Right cardiac atrium (tissue), 5 donors: Measurements from ENCODE around the gene ZNF497. TPM values are rescaled to one million over a fixed set of nuclear protein-coding genes. Genes with fewer than 3 reads are reported as not detected.
A peak's percentile ranks its signal among the peaks of the same experiment; 100 is the strongest.
"Not testable (repeated sequence)": the region's sequence is repeated elsewhere in the genome, so short reads cannot be mapped to it uniquely, and the experiment has no call there.

Experiments used
- ATAC-seq, 2 donors: fragments of 200-7000 bp; cut with Tn5 transposase; one replicate each; pipeline versions ENCODE4 v1.8.0 to v1.9.1; 2020; ENCODE audit warnings: moderate library complexity in 2 of 2, mild to moderate bottlenecking in 1 of 2
- DNase-seq, 3 donors: peaks; one replicate each; pipeline ENCODE4 v3.0.0-alpha.2; 2020
- H3K27ac ChIP-seq: one replicate; pipeline ENCODE4 v1.5.1; 2013; ENCODE audit warnings: mild to moderate bottlenecking, low read length, control low read depth, moderate library complexity
- H3K27me3 ChIP-seq: one replicate; pipeline ENCODE4 v1.6.1; 2013; ENCODE audit not compliant: control insufficient read depth, insufficient read depth
- H3K4me1 ChIP-seq: one replicate; pipeline ENCODE4 v1.6.1; 2013; ENCODE audit warnings: low read length; ENCODE audit not compliant: control insufficient read depth, insufficient read depth
- H3K4me3 ChIP-seq: one replicate; pipeline ENCODE4 v1.5.1; 2013; ENCODE audit warnings: low read length, control low read depth
- H3K9me3 ChIP-seq: one replicate; pipeline ENCODE4 v1.6.1; 2013; ENCODE audit warnings: low read length; ENCODE audit not compliant: control insufficient read depth
- WGBS: extraction: QIAGEN DNeasy Blood & Tissue Kit; methylation state at CpG from one replicate; pipeline ENCODE4 v1.1.7; 2013; 5-methylcytosine and 5-hydroxymethylcytosine counted together
- intact Hi-C, 4 donors: fragments of 100-400 bp; cut with DNase I; formaldehyde crosslinking; loops; one replicate each; pipeline versions ENCODE4 v1.11.0 to v1.14.0; 2022 to 2023
- long read RNA-seq, 4 donors: library from polyadenylated mRNA; unstranded; transcript quantifications; one replicate each; pipeline ENCODE4 v2.0.0, GENCODE V29; 2020 to 2021
- polyA plus RNA-seq: library from polyadenylated mRNA; stranded (reverse); fragments of 200-250 nt; gene quantifications from one replicate; pipeline ENCODE4 v1.2.3, GENCODE V29; 2013
- total RNA-seq, 4 donors: library from RNA; stranded (reverse); fragmentation: NEBNext Ultra II Directional; extraction: Animal tissue kit (Norgen Biotek cat#: 25700); gene quantifications; one replicate each; pipeline ENCODE4 v1.2.1, GENCODE V29; 2021
- donor health status: healthy with polysubstance abuse.
- donor health status: DM: no; HTN: yes; CAD: no.
- donor health status: DM: no; HTN: no; CAD: no.
- donor health status: DM: no; HTN: yes; CAD: no; lungs with severe emphysema.
- donor health status: DM: yes; HTN: yes; CAD: no.

Gene ZNF497
- total RNA-seq: 1 to 10 TPM in 1 of 4 donors, under 1 TPM in 3; 0.33 to 1.1 (median 0.47) TPM
- 0.27 TPM for polyA plus RNA-seq
- long read RNA-seq, donor 1, partial matches to known transcripts: 0 of 4 reads
- long read RNA-seq, donor 1, other reads (novel, unspliced or antisense): 3 of 4 reads
- long read RNA-seq, donor 2, partial matches to known transcripts: 0 of 4 reads
- long read RNA-seq, donor 2, other reads (novel, unspliced or antisense): 3 of 4 reads
- long read RNA-seq, donor 3, partial matches to known transcripts: 0 of 2 reads
- long read RNA-seq, donor 3, other reads (novel, unspliced or antisense): 2 of 2 reads
- long read RNA-seq, donor 4, partial matches to known transcripts: 0 of 2 reads
- long read RNA-seq, donor 4, other reads (novel, unspliced or antisense): 2 of 2 reads

DNA sequence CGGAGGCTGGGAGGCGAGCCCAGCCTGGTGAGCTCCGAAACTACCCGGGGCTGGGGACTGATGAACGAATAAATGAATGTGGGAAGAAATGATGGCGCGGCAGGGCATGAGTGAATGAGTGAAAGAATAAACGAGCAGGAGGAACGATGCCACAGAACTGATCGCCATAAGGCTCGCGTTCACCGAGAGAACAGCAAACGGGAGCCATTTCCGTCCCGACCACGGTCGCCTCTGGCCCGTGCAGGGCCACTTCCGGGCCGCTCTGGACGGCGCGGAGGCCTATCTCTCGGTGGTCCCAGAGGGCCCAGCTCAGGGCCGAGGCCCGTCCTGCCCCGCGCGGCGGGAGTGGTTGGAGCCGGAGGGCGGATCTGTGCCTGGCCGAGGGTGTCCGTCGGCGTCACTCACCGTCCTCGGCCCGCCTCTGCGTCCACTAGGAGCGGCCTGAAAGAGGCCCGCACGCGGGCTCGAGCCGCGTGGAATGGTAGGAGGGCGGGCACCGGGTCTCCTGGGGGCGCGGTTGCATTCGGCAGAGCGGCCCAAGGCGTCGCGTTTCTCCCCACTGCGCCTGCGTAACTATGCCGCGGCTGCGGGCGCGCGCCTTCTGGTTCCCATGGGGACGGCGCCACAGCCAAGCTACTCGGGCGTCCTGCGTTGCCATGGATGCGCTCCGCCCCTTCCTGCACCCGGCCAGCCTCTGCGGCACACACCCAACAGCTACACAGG, at the start of gene ZNF497:
Gene ZNF497 (minus strand): TSS at position 480 of the 723 bp plus-strand sequence. CDS start 5,116 bp downstream, outside the sequence.
- peak; percentile 97 for ATAC-seq
- intact Hi-C loops: no loop called here
- H3K9me3 ChIP-seq: no peaks in the 10 kb centered on the region
- peak within 1 kb of the TSS; percentile 55 for H3K27ac ChIP-seq
- peak; percentile 98 to 99 (median 99) for DNase-seq
- under 1% methylated on average over 74 of the region's 74 CpGs for WGBS
- H3K4me3 ChIP-seq: peak within 1 kb of the TSS; percentile 42
- H3K27me3 ChIP-seq: no peaks in the 10 kb centered on the region
- no peaks in the 10 kb centered on the region for H3K4me1 ChIP-seq

DNA sequence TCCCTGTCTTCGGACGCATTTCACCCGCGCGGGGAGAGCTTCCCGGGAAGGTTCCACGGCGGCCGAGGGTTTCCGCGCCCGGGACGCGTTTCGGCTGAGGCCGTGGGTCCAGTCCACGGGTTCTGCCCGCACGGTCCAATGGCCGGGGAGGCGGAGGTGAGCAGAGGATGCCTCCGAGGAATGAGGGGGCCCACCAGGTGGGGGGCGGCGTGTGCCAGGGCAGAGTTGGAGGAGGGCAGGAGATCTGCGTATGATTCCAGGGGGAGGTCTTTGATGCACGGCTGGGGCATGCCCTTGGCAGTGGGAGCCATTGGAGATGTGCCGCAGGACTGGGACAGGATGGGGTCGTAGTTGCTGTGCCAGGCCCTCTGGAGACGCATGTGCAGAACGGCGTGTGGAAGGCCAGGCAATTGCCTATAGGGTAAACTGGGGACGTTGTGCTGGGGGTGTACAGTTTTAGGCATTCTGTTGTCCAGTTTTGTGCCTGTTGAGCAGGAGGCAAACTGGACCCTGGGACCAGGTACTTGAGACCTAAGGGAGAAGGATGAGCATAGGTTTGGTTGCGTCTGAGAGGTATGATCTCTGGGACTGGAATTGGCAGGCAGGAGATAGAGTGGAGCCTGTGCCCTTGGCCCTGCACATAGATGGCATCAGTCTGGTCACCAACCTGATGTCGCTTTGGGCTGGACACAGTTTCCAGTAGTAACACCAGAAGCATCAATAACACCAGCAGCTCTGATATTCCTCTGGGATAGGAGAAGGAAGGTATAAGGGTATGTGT, 46.6 kb upstream of the ZNF497 start:
- 3% methylated on average over 34 of the region's 34 CpGs for WGBS
- Histone ChIP-seq H3K4me1 (peaks cover 14% of the 10 kb centered on the region), H3K27ac (peak overlapping the region; percentile 63), H3K27me3 (no peaks in the 10 kb centered on the region), H3K4me3 (peak overlapping the region; percentile 68), H3K9me3 (no peaks in the 10 kb centered on the region)
- ATAC-seq: peak; percentile 35 to 41
- DNase-seq: peak in 2 of 3 donors; percentile 42 to 73
- intact Hi-C loops: no loop called here

DNA sequence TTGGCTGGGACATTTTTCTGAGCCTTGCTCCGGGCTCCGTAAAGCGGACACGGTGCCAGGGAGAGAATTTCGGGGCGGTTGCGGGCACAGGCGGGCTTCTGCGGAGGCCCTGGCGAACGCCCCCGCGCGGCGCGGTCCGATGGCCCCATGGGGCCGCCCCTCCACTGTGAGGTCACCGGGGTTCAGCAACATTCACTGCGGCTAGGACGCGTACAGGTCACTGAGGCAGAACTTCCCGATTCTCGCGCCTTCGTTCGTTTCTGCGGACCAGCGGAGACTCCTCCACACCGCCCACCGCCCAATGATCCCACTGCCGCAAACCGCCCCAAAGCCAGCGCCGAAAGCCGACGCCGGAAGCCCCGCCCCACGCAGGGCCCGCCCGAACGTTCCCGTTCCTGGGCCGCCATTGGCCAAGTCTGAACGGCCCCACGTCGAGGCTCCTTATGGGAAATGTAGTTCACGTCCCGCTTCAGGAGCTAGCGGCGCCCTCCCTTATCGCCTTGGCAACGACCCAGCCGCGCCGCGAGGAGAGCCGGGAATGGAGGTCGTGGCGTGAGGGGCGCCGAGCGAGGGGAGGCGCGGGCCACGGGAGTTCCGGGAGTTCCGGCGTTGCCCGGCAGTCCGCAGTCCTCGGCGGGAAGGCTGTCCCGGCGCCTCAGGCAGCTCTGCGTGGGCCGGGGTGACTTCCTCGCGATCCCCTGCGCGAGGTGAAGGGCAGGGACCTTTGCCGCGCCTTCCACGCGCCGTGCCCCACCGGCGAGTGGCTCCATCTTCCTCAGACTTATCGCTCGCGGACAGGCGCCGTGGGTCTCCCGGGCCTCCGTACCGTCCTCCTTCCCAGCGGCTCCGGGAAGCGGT, 45.8 kb upstream of the ZNF497 start, which contains the start of gene ZNF584:
Gene ZNF584 (plus strand): TSS at position 498 of the 858 bp plus-strand sequence. CDS start 499 bp downstream, outside the sequence.
- intact Hi-C loops: no loop called here
- under 1% methylated on average over 100 of the region's 100 CpGs for WGBS
- DNase-seq: peak; percentile 97 to 99 (median 98)
- peak; percentile 98 for ATAC-seq
- peak within 1 kb of the TSS; percentile 68 for H3K4me3 ChIP-seq
- H3K4me1 ChIP-seq: peaks cover 14% of the 10 kb centered on the region
- no peaks in the 10 kb centered on the region for H3K9me3 ChIP-seq
- no peaks in the 10 kb centered on the region for H3K27me3 ChIP-seq
- H3K27ac ChIP-seq: peak within 1 kb of the TSS; percentile 76

DNA sequence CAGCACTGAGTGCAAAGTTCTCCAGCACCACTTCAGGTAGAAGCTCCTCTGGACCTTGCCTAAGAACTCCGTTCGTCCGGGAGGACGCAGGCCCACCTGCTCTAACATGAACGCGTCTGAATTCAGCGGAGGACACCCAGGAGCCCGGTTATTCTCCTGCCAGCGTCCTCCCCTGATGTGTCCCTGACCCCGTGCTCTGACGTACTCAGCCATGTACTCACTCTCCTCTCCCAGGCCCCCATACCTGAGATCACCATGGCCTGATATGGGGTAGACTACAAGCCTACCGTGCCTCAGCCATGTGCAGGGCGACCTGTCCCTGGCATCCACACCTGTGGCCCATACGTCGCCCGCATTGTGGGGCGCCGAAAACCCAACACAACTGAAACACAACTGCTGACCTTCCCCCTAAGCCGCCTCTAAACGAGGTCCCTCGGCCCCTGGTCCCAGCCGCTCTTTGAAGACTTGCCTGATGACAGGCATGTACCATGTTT, 45.2 kb upstream of the ZNF497 start:
- Histone ChIP-seq H3K27me3 (no peaks in the 10 kb centered on the region), H3K4me3 (peak overlapping the region; percentile 68), H3K9me3 (no peaks in the 10 kb centered on the region), H3K4me1 (peaks cover 14% of the 10 kb centered on the region), H3K27ac (peak overlapping the region; percentile 76)
- 14% methylated on average over 22 of the region's 22 CpGs for WGBS
- ATAC-seq (peak; percentile 9 to 40), DNase-seq (no peak)
- intact Hi-C loops: no loop called here

DNA sequence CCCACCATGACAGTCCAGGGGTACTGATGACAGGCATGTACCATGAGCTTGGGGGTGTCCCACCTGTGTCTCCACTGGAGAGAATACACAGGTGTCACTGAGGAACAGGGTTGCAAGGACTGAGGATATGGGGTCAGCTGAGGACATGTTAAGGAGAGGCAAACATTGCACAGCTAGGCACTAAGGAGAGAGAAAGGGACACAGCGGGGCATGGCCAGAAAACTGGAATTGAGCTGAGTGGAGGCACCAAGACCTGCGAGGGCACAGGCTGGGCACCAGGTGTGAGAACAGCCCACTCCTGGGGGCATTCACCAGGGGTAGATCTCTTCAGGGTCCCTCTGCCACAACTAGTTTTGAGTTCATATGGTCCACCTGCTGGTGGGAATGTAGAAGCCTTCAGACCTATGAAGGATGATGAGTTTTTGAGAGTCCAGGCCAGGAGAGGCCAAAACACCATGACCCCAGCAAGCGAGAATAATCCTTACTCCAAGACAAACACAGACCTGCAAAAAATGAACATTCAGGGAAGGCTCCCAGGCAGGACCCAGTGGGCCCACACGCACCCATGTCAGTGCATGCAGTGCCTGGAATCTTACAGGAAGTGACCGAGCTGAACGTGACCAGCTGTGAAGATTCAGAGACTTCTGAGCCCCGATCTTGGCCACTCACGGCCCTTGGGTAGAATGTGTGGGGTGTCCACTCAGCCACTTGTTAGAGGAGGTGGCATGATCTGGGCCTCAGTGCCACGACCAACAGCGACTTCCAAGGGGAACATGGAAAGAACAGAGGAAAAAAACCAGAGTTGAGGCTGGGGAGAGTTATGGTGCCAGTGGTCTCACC, 44.5 kb upstream of the ZNF497 start:
- Histone ChIP-seq H3K9me3 (no peaks in the 10 kb centered on the region), H3K27me3 (no peaks in the 10 kb centered on the region), H3K4me3 (peak overlapping the region; percentile 68), H3K27ac (peak overlapping the region; percentile 76), H3K4me1 (peaks cover 14% of the 10 kb centered on the region)
- no peak for DNase-seq
- intact Hi-C loops: no loop called here
- ATAC-seq: no peak
- 66% methylated on average over 10 of the region's 10 CpGs for WGBS

DNA sequence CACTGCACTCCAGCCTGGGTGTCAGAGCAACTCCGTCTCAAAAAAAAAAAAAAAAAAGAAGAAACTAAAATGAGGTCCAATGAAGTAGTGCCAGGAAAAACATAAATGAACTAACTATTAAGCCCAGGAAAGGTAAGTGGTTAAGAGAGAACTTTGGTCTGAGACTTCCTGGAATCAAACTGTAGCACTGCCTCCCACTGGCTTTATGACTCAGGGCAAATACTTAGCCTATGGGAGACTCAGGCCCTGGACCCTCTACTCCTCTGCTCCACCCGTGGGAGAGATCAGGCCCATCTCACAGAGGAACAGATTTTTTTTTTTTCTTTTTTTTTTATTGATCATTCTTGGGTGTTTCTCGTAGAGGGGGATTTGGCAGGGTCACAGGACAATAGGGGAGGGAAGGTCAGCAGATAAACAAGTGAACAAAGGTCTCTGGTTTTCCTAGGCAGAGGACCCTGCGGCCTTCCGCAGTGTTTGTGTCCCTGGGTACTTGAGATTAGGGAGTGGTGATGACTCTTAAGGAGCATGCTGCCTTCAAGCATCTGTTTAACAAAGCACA, 41.4 kb upstream of the ZNF497 start:
- H3K4me3 ChIP-seq, H3K9me3 ChIP-seq, H3K4me1 ChIP-seq, H3K27ac ChIP-seq, DNase-seq, ATAC-seq, intact Hi-C loops, H3K27me3 ChIP-seq: not testable (repeated sequence)
- WGBS: 71% methylated on average over 5 of the region's 5 CpGs

DNA sequence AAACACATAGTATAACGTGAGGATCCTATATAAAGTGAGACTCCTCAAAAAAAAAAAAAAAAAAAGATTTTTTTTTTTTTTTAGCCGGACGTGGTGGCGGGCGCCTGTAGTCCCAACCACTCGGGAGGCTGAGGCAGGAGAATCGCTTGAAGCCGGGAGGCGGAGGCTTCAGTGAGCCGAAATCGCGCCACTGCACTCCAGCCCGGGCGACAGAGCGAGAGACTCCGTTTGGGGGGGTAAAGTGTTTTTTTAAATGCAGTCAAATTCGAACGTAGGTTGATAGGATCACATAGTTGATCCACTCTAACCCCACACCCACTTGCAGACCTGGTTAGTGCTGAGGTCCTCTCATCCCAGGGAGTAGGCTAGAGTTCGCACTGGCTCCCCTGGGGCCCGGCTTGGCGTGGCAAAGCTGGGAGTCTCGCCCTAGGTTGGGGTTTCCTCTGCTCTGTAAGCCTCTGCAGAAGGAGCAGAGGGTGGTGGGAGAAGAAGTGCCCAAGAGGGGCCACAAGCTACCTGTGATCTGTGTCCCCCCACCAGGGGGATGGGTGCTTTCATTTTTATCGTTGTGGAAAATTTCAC, 39.4 kb upstream of the ZNF497 start:
- Histone ChIP-seq H3K4me1 (no peaks in the 10 kb centered on the region), H3K27me3 (no peaks in the 10 kb centered on the region), H3K9me3 (no peaks in the 10 kb centered on the region), H3K4me3 (peak overlapping the region; percentile 50), H3K27ac (no peak overlapping the region)
- ATAC-seq: no peak
- 36% methylated on average over 23 of the region's 23 CpGs for WGBS
- no peak for DNase-seq
- intact Hi-C loops: no loop called here

DNA sequence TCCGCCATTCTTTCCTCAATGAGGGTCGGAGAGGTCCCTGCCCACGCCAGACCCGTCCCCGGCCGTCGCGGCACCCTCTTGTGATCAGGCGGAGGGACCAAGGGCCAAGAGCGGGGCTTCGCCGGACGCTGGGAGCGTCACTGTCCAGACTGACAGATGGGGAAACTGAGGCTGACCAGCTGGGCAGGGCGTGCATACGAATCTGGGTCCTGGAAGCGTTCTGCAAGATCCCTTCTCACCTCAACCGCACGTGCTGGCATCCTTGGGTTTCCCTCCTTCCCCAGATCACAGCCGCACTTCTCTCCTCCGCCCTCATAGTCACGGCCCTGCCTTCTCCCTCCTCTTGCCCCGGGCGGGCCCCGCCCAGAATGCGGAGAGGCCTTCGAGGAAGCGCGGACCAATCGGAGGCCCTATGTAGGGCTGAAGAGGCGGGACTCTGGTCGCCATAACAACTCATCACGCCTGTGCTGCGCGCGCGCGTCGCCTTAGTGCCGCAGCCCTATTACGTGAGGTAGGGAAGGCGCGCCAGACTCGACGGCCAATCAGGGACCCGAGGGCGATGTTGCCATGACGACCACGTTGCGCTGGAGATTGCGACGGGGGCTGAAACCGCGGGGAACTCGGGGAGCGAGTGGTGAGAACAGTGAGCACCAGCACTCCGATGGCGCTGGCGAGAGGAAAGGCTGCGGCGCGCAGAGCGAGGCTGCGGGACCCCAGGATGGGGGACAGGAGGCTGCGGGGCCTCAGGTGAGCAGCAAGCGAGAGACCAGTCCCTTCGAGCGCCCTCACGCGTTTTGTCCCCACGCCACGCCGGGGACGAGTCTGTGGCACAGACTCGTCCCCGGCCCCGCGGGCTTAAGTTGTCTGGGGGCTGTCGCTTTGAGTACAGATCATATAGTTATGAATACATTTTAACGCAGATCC, 38.6 kb upstream of the ZNF497 start:
- ATAC-seq: peak; percentile 99
- H3K9me3 ChIP-seq: no peaks in the 10 kb centered on the region
- DNase-seq: peak; percentile 100
- H3K4me3 ChIP-seq: peak overlapping the region; percentile 50
- no peaks in the 10 kb centered on the region for H3K27me3 ChIP-seq
- no peaks in the 10 kb centered on the region for H3K4me1 ChIP-seq
- H3K27ac ChIP-seq: no peak overlapping the region
- WGBS: 2% methylated on average over 80 of the region's 80 CpGs
- intact Hi-C loops: no loop called here
